ACC112 (cell line): ENCODE results near the gene ANKDD1B.

Source experiments
- H2AFZ ChIP-seq: fragments of 200-600 bp; sonication (generic); one replicate; pipeline ENCODE4 v1.6.0; 2017; ENCODE audit warnings: antibody characterized with exemption, low read length; ENCODE audit not compliant: unreplicated experiment
- H3K27ac ChIP-seq: fragments of 200-600 bp; sonication (generic); 2 replicates; pipeline ENCODE4 v1.5.1; 2014; ENCODE audit warnings: low read depth, mild to moderate bottlenecking, antibody characterized with exemption, low read length, moderate library complexity
- H3K27me3 ChIP-seq: fragments of 200-600 bp; sonication (generic); 2 replicates; pipeline ENCODE4 v1.6.1; 2014; ENCODE audit warnings: mild to moderate bottlenecking, antibody characterized with exemption, low read length, moderate library complexity, mixed read lengths; ENCODE audit not compliant: insufficient read depth
- H3K36me3 ChIP-seq: fragments of 200-600 bp; sonication (generic); 2 replicates; pipeline ENCODE4 v1.6.1; 2016; ENCODE audit warnings: mild to moderate bottlenecking, antibody characterized with exemption, low read length, moderate library complexity, mixed read lengths; ENCODE audit not compliant: insufficient read depth
- H3K4me1 ChIP-seq: fragments of 200-600 bp; sonication (generic); one replicate; pipeline ENCODE4 v1.6.1; 2016; ENCODE audit warnings: low read length, mixed read lengths; ENCODE audit not compliant: insufficient read depth, unreplicated experiment, control insufficient read depth
- H3K4me3 ChIP-seq: fragments of 200-600 bp; sonication (generic); 2 replicates; pipeline ENCODE4 v1.5.1; 2014; ENCODE audit warnings: mild to moderate bottlenecking, low read depth, low read length
- H3K79me2 ChIP-seq: fragments of 200-600 bp; sonication (generic); one replicate; pipeline ENCODE4 v1.6.0; 2016; ENCODE audit warnings: low read length; ENCODE audit not compliant: control insufficient read depth, unreplicated experiment, insufficient read depth

The ANKDD1B gene

DNA sequence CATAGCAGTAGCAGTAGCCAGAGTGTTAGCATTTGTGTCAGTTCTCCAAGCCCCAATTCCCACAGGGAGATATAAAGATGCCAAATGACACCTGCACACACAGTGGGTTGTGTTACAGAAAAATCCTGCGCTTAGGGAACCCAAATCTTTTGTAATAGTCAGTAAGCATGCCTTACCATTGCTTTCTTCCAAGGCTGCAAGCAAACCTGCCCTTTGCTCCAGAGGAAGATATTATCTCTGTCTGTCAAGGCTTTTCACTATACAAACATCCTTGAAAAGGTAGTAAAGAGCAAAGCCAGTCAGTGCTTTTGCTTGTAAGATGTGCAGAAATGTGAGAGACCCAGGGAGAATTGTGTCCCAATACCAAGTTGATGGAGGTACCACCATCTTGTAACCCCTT is 2.9 kb downstream of the ANKDD1B start:
- no peaks in the 10 kb centered on the region; the same call in 1 of the 2 replicates for H3K36me3 ChIP-seq

DNA sequence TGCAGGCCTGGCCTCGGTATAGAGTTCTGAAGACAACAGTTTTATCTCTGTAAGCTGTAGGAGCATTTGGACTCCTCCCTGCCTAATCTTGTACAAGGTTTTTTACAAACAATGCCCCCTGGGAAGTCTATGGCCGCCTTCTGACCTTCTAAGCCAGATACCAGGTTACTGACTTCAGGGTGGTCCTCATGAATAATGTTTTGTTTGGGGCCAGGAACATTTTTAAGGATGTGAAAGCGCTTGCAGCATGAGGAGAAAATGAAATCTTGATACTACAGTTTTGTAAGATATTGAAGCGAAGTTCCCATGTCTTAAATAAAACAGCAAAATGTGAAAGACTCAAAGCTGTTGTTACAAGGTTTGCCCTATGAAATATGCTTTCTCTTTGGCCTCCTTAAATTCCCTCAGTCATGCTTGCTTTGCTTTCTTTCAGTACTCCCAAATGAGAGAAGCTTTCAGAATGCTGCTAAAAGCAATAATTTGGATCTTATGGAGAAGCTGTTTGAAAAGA is 5.2 kb downstream of the ANKDD1B start:
- Histone ChIP-seq H3K4me3 (no peak overlapping the region), H3K36me3 (no peaks in the 10 kb centered on the region), H3K4me1 (no peaks in the 10 kb centered on the region), H3K27ac (no peak overlapping the region), H3K27me3 (no peaks in the 10 kb centered on the region), H3K79me2 (no peaks in the 10 kb centered on the region), H2AFZ (no peak overlapping the region)

More for the DNA sequence above, 2.9 kb downstream of the ANKDD1B start:
- no peaks in the 10 kb centered on the region for H3K79me2 ChIP-seq
- H3K27me3 ChIP-seq, result no peaks in the 10 kb centered on the region
- H3K27ac ChIP-seq, result no peak overlapping the region
- H3K4me3 ChIP-seq, result no peak overlapping the region
- no peaks in the 10 kb centered on the region for H3K4me1 ChIP-seq
- no peak overlapping the region for H2AFZ ChIP-seq

DNA sequence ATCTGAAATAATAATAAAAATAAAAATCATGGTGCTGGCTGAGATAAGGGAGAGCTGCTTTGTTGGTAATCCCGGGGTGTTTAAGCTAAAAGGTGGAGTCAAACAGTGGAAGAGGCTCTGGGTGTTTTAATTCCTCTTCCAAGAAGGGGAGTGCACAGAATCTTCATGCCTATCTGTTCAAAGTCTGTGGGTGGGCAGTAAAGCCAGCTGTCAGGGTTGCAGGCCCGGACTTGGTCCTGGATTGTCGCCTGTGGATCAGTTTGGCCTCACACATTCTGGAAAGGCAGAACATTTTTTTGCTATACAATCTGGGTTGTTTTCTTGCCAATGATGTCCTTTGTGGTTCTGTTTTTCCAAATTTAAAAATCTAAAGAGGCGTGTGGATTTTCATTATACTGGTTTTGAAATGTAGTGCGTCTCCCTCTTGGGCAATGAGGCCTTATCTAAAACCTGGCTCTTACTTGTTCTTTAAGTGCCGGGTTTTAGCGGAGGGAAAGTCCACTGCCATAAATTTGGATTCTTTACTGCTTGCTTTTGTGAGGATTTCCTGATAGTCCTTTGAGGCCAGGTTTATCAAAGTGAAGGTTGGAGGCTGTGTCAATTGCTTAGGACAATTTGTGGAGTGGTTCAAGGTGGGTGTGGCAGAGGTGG is 5.8 kb downstream of the ANKDD1B start:
- H3K27me3 ChIP-seq, result no peaks in the 10 kb centered on the region
- no peaks in the 10 kb centered on the region for H3K4me1 ChIP-seq
- H3K79me2 ChIP-seq, result no peaks in the 10 kb centered on the region
- no peak overlapping the region for H3K27ac ChIP-seq
- no peak overlapping the region for H3K4me3 ChIP-seq
- no peak overlapping the region for H2AFZ ChIP-seq
- no peaks in the 10 kb centered on the region for H3K36me3 ChIP-seq

DNA sequence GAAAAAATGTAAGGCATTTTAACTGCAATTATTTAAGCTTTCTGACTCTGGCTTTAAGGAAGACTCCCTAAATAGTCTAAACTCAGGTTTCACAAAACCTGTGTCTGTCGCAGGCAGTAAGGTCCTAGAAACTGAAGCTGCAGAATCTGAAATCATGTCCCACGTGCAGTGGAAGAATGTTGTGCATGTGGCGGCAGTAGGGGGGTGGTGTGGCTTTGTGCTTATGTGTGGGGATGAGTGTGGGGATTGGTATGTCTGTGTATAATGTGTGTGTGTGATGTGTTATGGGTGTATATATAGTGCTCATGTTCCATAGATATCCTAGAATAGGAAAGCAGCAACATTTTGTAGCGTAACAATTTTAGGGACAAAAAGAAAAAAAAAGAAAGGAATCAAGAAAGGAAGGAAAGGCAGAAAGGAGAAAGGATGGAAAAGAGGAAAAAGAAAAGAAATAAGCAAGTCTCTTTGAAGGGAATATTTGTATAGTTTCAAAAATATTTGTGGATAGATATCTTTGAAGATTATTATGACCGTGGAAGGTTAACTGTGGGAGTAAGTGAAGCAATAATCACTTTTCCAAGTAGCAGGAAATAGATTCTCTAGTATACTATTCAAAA is 6.6 kb downstream of the ANKDD1B start:
- no peaks in the 10 kb centered on the region for H3K36me3 ChIP-seq
- no peak overlapping the region for H3K4me3 ChIP-seq
- H3K4me1 ChIP-seq, result no peaks in the 10 kb centered on the region
- no peaks in the 10 kb centered on the region for H3K79me2 ChIP-seq
- no peak overlapping the region for H2AFZ ChIP-seq
- no peak overlapping the region for H3K27ac ChIP-seq
- no peaks in the 10 kb centered on the region for H3K27me3 ChIP-seq

DNA sequence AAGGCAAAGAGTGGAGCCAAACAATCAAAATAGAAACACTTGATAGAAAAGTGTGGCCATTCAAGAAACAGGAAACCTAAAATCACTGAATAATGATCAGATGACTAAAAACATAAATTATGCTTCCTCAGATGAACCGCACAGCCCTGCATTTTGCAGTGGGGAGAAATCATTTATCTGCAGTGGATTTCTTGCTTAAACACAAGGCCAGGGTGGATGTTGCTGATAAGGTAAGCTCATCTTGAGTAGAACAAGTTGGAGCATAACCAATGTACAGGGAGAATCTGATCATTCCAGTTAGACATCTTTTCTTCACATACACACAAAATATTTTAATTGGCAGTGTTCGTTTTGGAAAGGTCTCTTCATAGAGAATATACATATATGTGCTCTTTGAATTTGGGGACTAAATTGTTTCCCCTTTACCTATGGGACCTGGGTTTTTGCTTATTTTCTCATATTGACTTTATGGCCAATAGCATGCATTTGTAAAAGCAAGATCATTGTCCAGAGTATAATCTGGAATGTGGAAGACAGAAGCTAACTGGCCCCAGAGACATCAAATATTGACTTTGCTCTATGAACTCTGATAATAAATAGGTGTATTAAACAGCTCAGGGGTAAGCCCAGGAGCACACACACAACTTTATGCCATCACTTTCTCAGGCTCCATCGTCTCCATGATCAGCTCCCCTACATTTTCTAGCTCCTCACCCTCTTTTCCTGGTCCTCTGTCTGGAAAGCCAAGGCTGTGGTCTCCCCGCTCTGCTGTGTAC is 9.1 kb downstream of the ANKDD1B start:
- H3K27me3 ChIP-seq, result no peaks in the 10 kb centered on the region
- no peak overlapping the region for H3K4me3 ChIP-seq
- no peaks in the 10 kb centered on the region for H3K36me3 ChIP-seq
- no peak overlapping the region for H2AFZ ChIP-seq
- H3K27ac ChIP-seq, result no peak overlapping the region
- peaks cover 6% of the 10 kb centered on the region for H3K4me1 ChIP-seq
- no peaks in the 10 kb centered on the region for H3K79me2 ChIP-seq

DNA sequence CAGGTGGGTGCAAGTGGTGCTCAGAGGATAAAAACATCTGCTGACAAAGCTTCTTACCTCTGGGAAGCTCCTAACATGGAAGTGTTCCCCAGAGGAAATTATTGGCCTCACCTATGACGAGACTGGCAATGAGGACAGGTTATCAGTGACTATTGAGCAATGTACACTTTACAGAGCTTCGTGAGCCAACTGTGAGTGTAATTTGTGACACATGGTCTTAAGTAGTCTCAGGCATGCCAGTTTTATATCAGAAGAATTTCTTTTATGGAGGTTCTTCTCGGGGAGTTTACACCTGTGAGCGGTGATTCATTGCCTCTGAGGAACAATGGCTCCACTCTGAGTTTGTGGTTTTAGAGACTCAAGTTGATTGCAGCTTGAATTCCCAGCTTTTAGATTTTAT is 11.3 kb downstream of the ANKDD1B start:
- no peaks in the 10 kb centered on the region for H3K36me3 ChIP-seq
- H3K79me2 ChIP-seq, result no peaks in the 10 kb centered on the region
- H3K4me1 ChIP-seq, result peaks cover 6% of the 10 kb centered on the region
- H3K27me3 ChIP-seq, result no peaks in the 10 kb centered on the region
- H3K27ac ChIP-seq, result no peak overlapping the region
- H3K4me3 ChIP-seq, result no peak overlapping the region
- H2AFZ ChIP-seq, result no peak overlapping the region

DNA sequence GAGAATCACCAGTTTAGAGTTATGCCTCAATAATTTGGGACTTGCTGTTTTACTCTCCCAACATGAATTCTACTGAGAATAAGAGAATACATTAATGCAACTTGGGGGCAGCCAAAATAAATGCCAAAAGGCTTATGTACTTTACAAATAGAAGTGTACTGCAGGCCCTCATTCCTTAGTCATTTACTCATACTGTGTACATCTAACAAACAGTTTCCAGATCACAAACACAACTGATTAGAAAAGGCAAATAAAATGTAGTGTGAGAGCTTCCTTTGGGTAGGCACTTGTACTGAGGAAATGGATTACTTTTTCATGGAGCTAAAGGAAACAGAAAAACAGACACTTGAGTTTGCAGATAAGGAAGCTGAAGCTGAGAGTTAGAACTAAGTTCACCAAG is 12.6 kb downstream of the ANKDD1B start:
- H3K27me3 ChIP-seq, result no peaks in the 10 kb centered on the region

DNA sequence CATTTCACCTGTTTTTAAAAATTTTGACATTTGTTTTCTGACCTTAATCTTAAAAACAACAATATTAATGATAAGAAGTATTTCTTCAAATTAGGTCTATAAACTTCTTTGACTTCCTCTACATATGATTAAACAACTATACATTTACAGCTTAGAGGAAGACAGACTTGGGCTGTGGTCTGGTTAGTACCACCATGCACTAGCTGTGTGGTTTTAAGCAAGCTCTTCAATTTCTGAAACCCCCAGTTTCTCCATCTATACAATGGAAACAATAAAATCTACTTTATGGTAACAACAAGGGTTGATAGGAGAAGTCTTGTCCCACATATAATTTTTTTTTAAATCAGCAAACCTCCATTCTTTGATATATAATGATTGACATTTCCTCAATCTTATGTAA is 15.7 kb downstream of the ANKDD1B start:
- H3K27me3 ChIP-seq, result no peaks in the 10 kb centered on the region
- no peak overlapping the region for H3K4me3 ChIP-seq
- H3K36me3 ChIP-seq, result no peaks in the 10 kb centered on the region
- H3K27ac ChIP-seq, result no peak overlapping the region
- H3K4me1 ChIP-seq, result peaks cover 6% of the 10 kb centered on the region
- no peak overlapping the region for H2AFZ ChIP-seq
- H3K79me2 ChIP-seq, result no peaks in the 10 kb centered on the region

More for the DNA sequence above, 12.6 kb downstream of the ANKDD1B start:
- Histone ChIP-seq H3K27ac (no peak overlapping the region), H3K4me1 (peaks cover 6% of the 10 kb centered on the region), H3K79me2 (no peaks in the 10 kb centered on the region), H3K4me3 (no peak overlapping the region), H2AFZ (no peak overlapping the region), H3K36me3 (no peaks in the 10 kb centered on the region)

DNA sequence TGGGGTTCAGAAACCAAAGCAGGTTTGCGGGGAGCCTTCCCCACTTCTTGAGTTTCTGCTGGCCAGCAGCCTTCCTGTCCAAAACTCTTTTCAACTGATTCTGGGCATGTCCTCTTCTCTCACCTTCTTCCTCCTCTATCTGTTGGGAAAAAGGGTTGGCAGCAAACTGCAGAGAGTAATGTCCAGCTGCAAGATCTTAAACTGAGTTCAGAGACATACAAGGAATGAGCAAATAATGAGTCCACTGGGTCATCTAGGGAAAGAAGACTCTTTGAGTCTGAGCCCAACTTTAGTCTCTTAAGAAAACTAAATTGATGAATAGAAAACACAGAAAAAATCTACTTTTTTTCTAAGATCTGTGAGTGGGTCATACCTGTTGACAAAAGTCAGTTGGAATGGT is 16.5 kb downstream of the ANKDD1B start:
- no peak overlapping the region for H3K27ac ChIP-seq
- H3K27me3 ChIP-seq, result no peaks in the 10 kb centered on the region
- no peaks in the 10 kb centered on the region for H3K36me3 ChIP-seq
- no peaks in the 10 kb centered on the region for H3K79me2 ChIP-seq
- H2AFZ ChIP-seq, result no peak overlapping the region
- peaks cover 6% of the 10 kb centered on the region for H3K4me1 ChIP-seq
- H3K4me3 ChIP-seq, result no peak overlapping the region

DNA sequence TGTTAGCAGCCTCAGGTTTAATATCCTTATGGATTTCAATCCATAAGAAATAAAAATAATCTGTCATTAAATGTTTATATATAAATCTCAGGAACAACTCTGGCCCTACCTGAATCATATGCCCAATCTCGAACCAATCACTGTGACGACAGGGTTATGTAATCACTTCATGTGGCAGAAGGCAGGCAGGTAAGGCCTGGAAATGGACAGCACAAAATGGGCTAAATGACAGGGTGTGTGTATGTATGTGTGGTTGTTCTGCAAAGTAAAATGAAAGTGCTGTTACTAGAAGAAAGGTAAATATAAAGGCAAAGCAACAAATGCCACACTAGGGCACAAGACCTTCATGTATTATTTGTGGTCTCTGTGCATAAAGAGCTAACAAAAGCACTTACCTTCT is 19.6 kb downstream of the ANKDD1B start:
- Histone ChIP-seq H3K27me3 (no peaks in the 10 kb centered on the region), H3K27ac (no peak overlapping the region), H3K4me3 (no peak overlapping the region), H3K4me1 (no peaks in the 10 kb centered on the region), H3K36me3 (no peaks in the 10 kb centered on the region), H2AFZ (no peak overlapping the region), H3K79me2 (no peaks in the 10 kb centered on the region)
